ENCODE data around the gene ABLIM2. TPM values are rescaled to one million over a fixed set of nuclear protein-coding genes. Genes with fewer than 3 reads are reported as not detected.

The ABLIM2 gene
- total RNA-seq, 5 donors from 2014 or later (not counting 1 experiment from before 2014, with no cell fraction given) = 2.6 to 7.0 (median 5.5) TPM

- ATAC-seq (replicated peaks in 1 of 4) = no peak
- H3K4me1 Mint-ChIP-seq = no peaks in the 10 kb centered on the region
- Histone ChIP-seq H3K36me3 (ENCODE audit: control insufficient read depth in 2 of 2, extremely low read depth in 1 of 2, insufficient read depth in 1 of 2, low read length in 1 of 2) (no peaks in the 10 kb centered on the region), H3K4me1 (ENCODE audit: control insufficient read depth in 1 of 2, extremely low read depth in 1 of 2, insufficient read depth in 2 of 2, low read length in 2 of 2) (no peaks in the 10 kb centered on the region), H3K9me3 (no peaks in the 10 kb centered on the region), H3K4me3 (ENCODE audit: control insufficient read depth in 1 of 2, extremely low read depth in 1 of 2, low read length in 1 of 2) (no peak overlapping the region), H3K27ac (ENCODE audit: low read length) (no peak overlapping the region), H3K27me3 (replicated peaks in 1 of 2; ENCODE audit: control insufficient read depth in 2 of 2, extremely low read depth in 1 of 2, insufficient read depth in 2 of 2, low read length in 1 of 2) (peaks cover 8 to 20% of the 10 kb centered on the region in 2 experiments)
- peaks cover 3% of the 10 kb centered on the region for H3K36me3 Mint-ChIP-seq
- peaks cover 7 to 9% of the 10 kb centered on the region in 2 donors for H3K27me3 Mint-ChIP-seq
- CTCF ChIA-PET = no interaction called here
- H3K9me3 Mint-ChIP-seq = no peaks in the 10 kb centered on the region
- POLR2A ChIA-PET = no interaction called here
- H3K27ac Mint-ChIP-seq = no peak overlapping the region
- 85% methylated on average over 6 of the region's 13 CpGs for WGBS (ENCODE audit: insufficient coverage)
- DNase-seq = no peak
- H3K4me3 Mint-ChIP-seq = no peak overlapping the region
Observed at GRCh38 chr4:8148159-8148558, 10.5 kb downstream of the ABLIM2 start.

GRCh38 chr4:8147231-8147970 is 11.2 kb downstream of the ABLIM2 start:
- ChIA-PET POLR2A (no interaction called here), CTCF (no interaction called here)
- Mint-ChIP-seq H3K27ac (no peak overlapping the region), H3K36me3 (peaks cover 3% of the 10 kb centered on the region), H3K27me3 (peaks cover 7 to 9% of the 10 kb centered on the region in 2 donors), H3K4me1 (no peaks in the 10 kb centered on the region), H3K4me3 (no peak overlapping the region), H3K9me3 (no peaks in the 10 kb centered on the region)
- H3K27me3 ChIP-seq (replicated peaks in 1 of 2; ENCODE audit: control insufficient read depth in 2 of 2, extremely low read depth in 1 of 2, insufficient read depth in 2 of 2, low read length in 1 of 2) = peaks cover 8 to 23% of the 10 kb centered on the region in 2 experiments
- DNase-seq (no peak), ATAC-seq (replicated peaks in 1 of 4) (no peak)
- H3K27ac ChIP-seq (ENCODE audit: low read length) = no peak overlapping the region
- H3K36me3 ChIP-seq (ENCODE audit: control insufficient read depth in 2 of 2, extremely low read depth in 1 of 2, insufficient read depth in 1 of 2, low read length in 1 of 2) = no peaks in the 10 kb centered on the region
- no peaks in the 10 kb centered on the region for H3K4me1 ChIP-seq (ENCODE audit: control insufficient read depth in 1 of 2, extremely low read depth in 1 of 2, insufficient read depth in 2 of 2, low read length in 2 of 2)
- 68% methylated on average over 13 of the region's 19 CpGs for WGBS (ENCODE audit: insufficient coverage)
- H3K9me3 ChIP-seq = no peaks in the 10 kb centered on the region
- H3K4me3 ChIP-seq (ENCODE audit: control insufficient read depth in 1 of 2, extremely low read depth in 1 of 2, low read length in 1 of 2) = no peak overlapping the region

GRCh38 chr4:8146157-8146556 is 12.5 kb downstream of the ABLIM2 start:
- ChIA-PET CTCF (no interaction called here), POLR2A (no interaction called here)
- DNase-seq = no peak
- 70% methylated on average over 5 of the region's 9 CpGs for WGBS (ENCODE audit: insufficient coverage)
- H3K4me3 Mint-ChIP-seq = no peak overlapping the region
- no peak for ATAC-seq (replicated peaks in 1 of 4)
- peaks cover 0 to 3% (median 2%) of the 10 kb centered on the region in 3 donors for H3K9me3 Mint-ChIP-seq
- Histone ChIP-seq H3K4me1 (ENCODE audit: control insufficient read depth in 1 of 2, extremely low read depth in 1 of 2, insufficient read depth in 2 of 2, low read length in 2 of 2) (no peaks in the 10 kb centered on the region), H3K4me3 (ENCODE audit: control insufficient read depth in 1 of 2, extremely low read depth in 1 of 2, low read length in 1 of 2) (no peak overlapping the region), H3K36me3 (ENCODE audit: control insufficient read depth in 2 of 2, extremely low read depth in 1 of 2, insufficient read depth in 1 of 2, low read length in 1 of 2) (no peaks in the 10 kb centered on the region), H3K9me3 (no peaks in the 10 kb centered on the region), H3K27me3 (replicated peaks in 1 of 2; ENCODE audit: control insufficient read depth in 2 of 2, extremely low read depth in 1 of 2, insufficient read depth in 2 of 2, low read length in 1 of 2) (peaks cover 8 to 29% of the 10 kb centered on the region in 2 experiments), H3K27ac (ENCODE audit: low read length) (no peak overlapping the region)
- no peaks in the 10 kb centered on the region for H3K4me1 Mint-ChIP-seq
- no peak overlapping the region for H3K27ac Mint-ChIP-seq
- H3K27me3 Mint-ChIP-seq = peaks cover 7 to 12% of the 10 kb centered on the region in 2 donors
- peaks cover 3% of the 10 kb centered on the region for H3K36me3 Mint-ChIP-seq

- no peaks in the 10 kb centered on the region for H3K36me3 ChIP-seq (ENCODE audit: control insufficient read depth in 2 of 2, extremely low read depth in 1 of 2, insufficient read depth in 1 of 2, low read length in 1 of 2)
- Mint-ChIP-seq H3K27me3 (peaks cover 7 to 12% of the 10 kb centered on the region in 2 donors), H3K9me3 (peaks cover 0 to 15% (median 7%) of the 10 kb centered on the region in 3 donors), H3K27ac (no peak overlapping the region), H3K4me3 (no peak overlapping the region), H3K4me1 (no peaks in the 10 kb centered on the region), H3K36me3 (no peaks in the 10 kb centered on the region)
- ATAC-seq (replicated peaks in 1 of 4) (no peak), DNase-seq (no peak)
- WGBS (ENCODE audit: insufficient coverage) = 27% methylated on average over 9 of the region's 15 CpGs
- ChIA-PET CTCF (interaction anchor here in 1 of 2 donors (0.6 kb wide), 1 partner anchor 24 kb away, joined by 3 read pairs; no protein-coding TSS in a partner anchor), POLR2A (no interaction called here)
- no peak overlapping the region for H3K27ac ChIP-seq (ENCODE audit: low read length)
- peaks cover 8 to 29% of the 10 kb centered on the region in 2 experiments for H3K27me3 ChIP-seq (replicated peaks in 1 of 2; ENCODE audit: control insufficient read depth in 2 of 2, extremely low read depth in 1 of 2, insufficient read depth in 2 of 2, low read length in 1 of 2)
- H3K4me1 ChIP-seq (ENCODE audit: control insufficient read depth in 1 of 2, extremely low read depth in 1 of 2, insufficient read depth in 2 of 2, low read length in 2 of 2) = no peaks in the 10 kb centered on the region
- H3K9me3 ChIP-seq = no peaks in the 10 kb centered on the region
- H3K4me3 ChIP-seq (ENCODE audit: control insufficient read depth in 1 of 2, extremely low read depth in 1 of 2, low read length in 1 of 2) = no peak overlapping the region
Observed at GRCh38 chr4:8144359-8144758, 14.3 kb downstream of the ABLIM2 start.

- DNase-seq (no peak), ATAC-seq (replicated peaks in 1 of 4) (no peak)
- Mint-ChIP-seq H3K4me3 (no peak overlapping the region), H3K36me3 (no peaks in the 10 kb centered on the region), H3K9me3 (peaks cover 0 to 15% (median 7%) of the 10 kb centered on the region in 3 donors), H3K4me1 (no peaks in the 10 kb centered on the region), H3K27me3 (peaks cover 7 to 12% of the 10 kb centered on the region in 2 donors), H3K27ac (no peak overlapping the region)
- ChIA-PET CTCF (no interaction called here), POLR2A (no interaction called here)
- Histone ChIP-seq H3K27ac (ENCODE audit: low read length) (no peak overlapping the region), H3K27me3 (replicated peaks in 1 of 2; ENCODE audit: control insufficient read depth in 2 of 2, extremely low read depth in 1 of 2, insufficient read depth in 2 of 2, low read length in 1 of 2) (peaks cover 8 to 29% of the 10 kb centered on the region in 2 experiments), H3K4me3 (ENCODE audit: control insufficient read depth in 1 of 2, extremely low read depth in 1 of 2, low read length in 1 of 2) (no peak overlapping the region), H3K4me1 (ENCODE audit: control insufficient read depth in 1 of 2, extremely low read depth in 1 of 2, insufficient read depth in 2 of 2, low read length in 2 of 2) (no peaks in the 10 kb centered on the region), H3K9me3 (no peaks in the 10 kb centered on the region), H3K36me3 (ENCODE audit: control insufficient read depth in 2 of 2, extremely low read depth in 1 of 2, insufficient read depth in 1 of 2, low read length in 1 of 2) (no peaks in the 10 kb centered on the region)
- 84% methylated on average over 5 of the region's 11 CpGs for WGBS (ENCODE audit: insufficient coverage)
Observed at GRCh38 chr4:8143392-8144140, 15.0 kb downstream of the ABLIM2 start.

- H3K27ac ChIP-seq (ENCODE audit: low read length) = no peak overlapping the region
- peaks cover 8 to 29% of the 10 kb centered on the region in 2 experiments for H3K27me3 ChIP-seq (replicated peaks in 1 of 2; ENCODE audit: control insufficient read depth in 2 of 2, extremely low read depth in 1 of 2, insufficient read depth in 2 of 2, low read length in 1 of 2)
- Mint-ChIP-seq H3K9me3 (peaks cover 3 to 15% (median 7%) of the 10 kb centered on the region in 3 donors), H3K27me3 (peaks cover 7 to 12% of the 10 kb centered on the region in 2 donors), H3K4me3 (no peak overlapping the region), H3K4me1 (no peaks in the 10 kb centered on the region), H3K27ac (no peak overlapping the region), H3K36me3 (no peaks in the 10 kb centered on the region)
- no peak for ATAC-seq (replicated peaks in 1 of 4)
- no peaks in the 10 kb centered on the region for H3K9me3 ChIP-seq
- ChIA-PET CTCF (interaction anchor here in 1 of 2 donors (0.5 kb wide), 1 partner anchor 30 kb away, joined by 6 read pairs; no protein-coding TSS in a partner anchor), POLR2A (no interaction called here)
- H3K36me3 ChIP-seq (ENCODE audit: control insufficient read depth in 2 of 2, extremely low read depth in 1 of 2, insufficient read depth in 1 of 2, low read length in 1 of 2) = no peaks in the 10 kb centered on the region
- 61% methylated on average over 4 of the region's 9 CpGs for WGBS (ENCODE audit: insufficient coverage)
- no peaks in the 10 kb centered on the region for H3K4me1 ChIP-seq (ENCODE audit: control insufficient read depth in 1 of 2, extremely low read depth in 1 of 2, insufficient read depth in 2 of 2, low read length in 2 of 2)
- no peak for DNase-seq
- no peak overlapping the region for H3K4me3 ChIP-seq (ENCODE audit: control insufficient read depth in 1 of 2, extremely low read depth in 1 of 2, low read length in 1 of 2)
Observed at GRCh38 chr4:8142556-8142955, 16.1 kb downstream of the ABLIM2 start.
